C4-2B (cell line): ENCODE results near the gene CCDC97.

Source experiments
- ZFX ChIP-seq: fragments of 450-650 bp; IDR thresholded peaks from 2 replicates; pipeline ENCODE4 v1.6.1; 2017
- TF ChIP-seq, protein P1 (sequence below): fragments of 450-650 bp; conservative IDR thresholded peaks from 2 replicates; pipeline ENCODE4 v1.5.1; 2017; ENCODE audit warnings: mild to moderate bottlenecking

- TF ChIP-seq, protein P1, sequence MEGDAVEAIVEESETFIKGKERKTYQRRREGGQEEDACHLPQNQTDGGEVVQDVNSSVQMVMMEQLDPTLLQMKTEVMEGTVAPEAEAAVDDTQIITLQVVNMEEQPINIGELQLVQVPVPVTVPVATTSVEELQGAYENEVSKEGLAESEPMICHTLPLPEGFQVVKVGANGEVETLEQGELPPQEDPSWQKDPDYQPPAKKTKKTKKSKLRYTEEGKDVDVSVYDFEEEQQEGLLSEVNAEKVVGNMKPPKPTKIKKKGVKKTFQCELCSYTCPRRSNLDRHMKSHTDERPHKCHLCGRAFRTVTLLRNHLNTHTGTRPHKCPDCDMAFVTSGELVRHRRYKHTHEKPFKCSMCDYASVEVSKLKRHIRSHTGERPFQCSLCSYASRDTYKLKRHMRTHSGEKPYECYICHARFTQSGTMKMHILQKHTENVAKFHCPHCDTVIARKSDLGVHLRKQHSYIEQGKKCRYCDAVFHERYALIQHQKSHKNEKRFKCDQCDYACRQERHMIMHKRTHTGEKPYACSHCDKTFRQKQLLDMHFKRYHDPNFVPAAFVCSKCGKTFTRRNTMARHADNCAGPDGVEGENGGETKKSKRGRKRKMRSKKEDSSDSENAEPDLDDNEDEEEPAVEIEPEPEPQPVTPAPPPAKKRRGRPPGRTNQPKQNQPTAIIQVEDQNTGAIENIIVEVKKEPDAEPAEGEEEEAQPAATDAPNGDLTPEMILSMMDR = no peak
- TF ChIP-seq ZFX = no peak
Observed at GRCh38 chr19:41309180-41310032, 566 bp upstream of the CCDC97 start.
